ENCODE data around the gene SMPD4. TPM values are rescaled to one million over a fixed set of nuclear protein-coding genes. Genes with fewer than 3 reads are reported as not detected.
"Not testable (repeated sequence)": the region's sequence is repeated elsewhere in the genome, so short reads cannot be mapped to it uniquely, and the experiment has no call there.

SMPD4 gene
- total RNA-seq, 2 donors from 2014 or later, result 81.6 to 93.9 TPM

GRCh38 chr2:130152816-130153595 lies 28.4 kb downstream of the SMPD4 start:
- H3K4me3 Mint-ChIP-seq, result no peak overlapping the region
- H3K9me3 ChIP-seq (ENCODE audit: control insufficient read depth, low read length), result no peaks in the 10 kb centered on the region
- TF ChIP-seq, protein P1, sequence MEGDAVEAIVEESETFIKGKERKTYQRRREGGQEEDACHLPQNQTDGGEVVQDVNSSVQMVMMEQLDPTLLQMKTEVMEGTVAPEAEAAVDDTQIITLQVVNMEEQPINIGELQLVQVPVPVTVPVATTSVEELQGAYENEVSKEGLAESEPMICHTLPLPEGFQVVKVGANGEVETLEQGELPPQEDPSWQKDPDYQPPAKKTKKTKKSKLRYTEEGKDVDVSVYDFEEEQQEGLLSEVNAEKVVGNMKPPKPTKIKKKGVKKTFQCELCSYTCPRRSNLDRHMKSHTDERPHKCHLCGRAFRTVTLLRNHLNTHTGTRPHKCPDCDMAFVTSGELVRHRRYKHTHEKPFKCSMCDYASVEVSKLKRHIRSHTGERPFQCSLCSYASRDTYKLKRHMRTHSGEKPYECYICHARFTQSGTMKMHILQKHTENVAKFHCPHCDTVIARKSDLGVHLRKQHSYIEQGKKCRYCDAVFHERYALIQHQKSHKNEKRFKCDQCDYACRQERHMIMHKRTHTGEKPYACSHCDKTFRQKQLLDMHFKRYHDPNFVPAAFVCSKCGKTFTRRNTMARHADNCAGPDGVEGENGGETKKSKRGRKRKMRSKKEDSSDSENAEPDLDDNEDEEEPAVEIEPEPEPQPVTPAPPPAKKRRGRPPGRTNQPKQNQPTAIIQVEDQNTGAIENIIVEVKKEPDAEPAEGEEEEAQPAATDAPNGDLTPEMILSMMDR (conservative IDR thresholded peaks at IDR 0.05), result no peak
- no peaks in the 10 kb centered on the region for H3K27me3 Mint-ChIP-seq (ENCODE audit: insufficient read depth)
- H3K4me3 ChIP-seq (ENCODE audit: low read length), result no peak overlapping the region
- peaks cover 16% of the 10 kb centered on the region for H3K36me3 Mint-ChIP-seq (ENCODE audit: low read depth)
- no peaks in the 10 kb centered on the region for H3K4me1 Mint-ChIP-seq
- H3K9me3 Mint-ChIP-seq, result no peaks in the 10 kb centered on the region
- no peaks in the 10 kb centered on the region for H3K4me1 ChIP-seq (ENCODE audit: control insufficient read depth, insufficient read depth, low read length)
- no peak overlapping the region for H3K27ac Mint-ChIP-seq
- no peak overlapping the region for H3K9ac ChIP-seq (ENCODE audit: extremely low read depth, low read length, poor library complexity, severe bottlenecking)
- H3K27me3 ChIP-seq (ENCODE audit: control insufficient read depth, insufficient read depth, low read length, poor library complexity, severe bottlenecking), result no peaks in the 10 kb centered on the region
- DNase-seq, result no peak
- no peak overlapping the region for H3K27ac ChIP-seq (ENCODE audit: low read depth, low read length)
- H3K36me3 ChIP-seq (ENCODE audit: control insufficient read depth, insufficient read depth, low read length), result peaks cover 10% of the 10 kb centered on the region
- WGBS, 2 experiments (ENCODE audit: insufficient coverage in 1 of 2, insufficient read length in 1 of 2), result 95 to 98% methylated on average over 9 to 23 of the region's 25 CpGs

GRCh38 chr2:130152136-130152815 lies 29.1 kb downstream of the SMPD4 start:
- H3K4me1 ChIP-seq (ENCODE audit: control insufficient read depth, insufficient read depth, low read length), result not testable (repeated sequence)

DNA sequence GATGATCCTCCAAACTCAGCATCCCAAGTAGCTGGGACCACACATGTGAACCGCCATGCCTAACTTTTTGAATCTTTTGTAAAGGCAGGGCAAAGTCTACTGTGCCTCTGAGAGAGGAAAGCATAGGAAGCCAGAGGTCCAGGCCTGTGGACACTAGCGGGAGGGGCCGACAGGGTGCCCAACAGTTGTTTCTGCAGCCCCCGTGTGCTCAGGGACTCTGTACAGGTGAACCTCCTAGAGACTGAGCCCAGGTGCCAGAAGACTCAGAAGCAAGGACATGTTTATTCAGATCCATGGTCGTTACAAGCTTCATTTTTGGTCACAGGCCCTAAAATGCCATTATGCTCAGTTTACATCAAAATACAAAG lies 30.3 kb downstream of the SMPD4 start:
- not testable (repeated sequence) for H3K9me3 ChIP-seq (ENCODE audit: control insufficient read depth, low read length); H3K27me3 ChIP-seq (ENCODE audit: control insufficient read depth, insufficient read depth, low read length, poor library complexity, severe bottlenecking); H3K4me3 Mint-ChIP-seq; H3K9me3 Mint-ChIP-seq; H3K27me3 Mint-ChIP-seq (ENCODE audit: insufficient read depth); H3K27ac Mint-ChIP-seq; H3K4me1 Mint-ChIP-seq; H3K27ac ChIP-seq (ENCODE audit: low read depth, low read length); DNase-seq; H3K4me3 ChIP-seq (ENCODE audit: low read length); H3K4me1 ChIP-seq (ENCODE audit: control insufficient read depth, insufficient read depth, low read length); H3K9ac ChIP-seq (ENCODE audit: extremely low read depth, low read length, poor library complexity, severe bottlenecking)
- peaks cover 10% of the 10 kb centered on the region for H3K36me3 ChIP-seq (ENCODE audit: control insufficient read depth, insufficient read depth, low read length)
- 76% methylated on average over 5 of the region's 5 CpGs; no CpG with 5 or more reads in 1 of the 2 experiments for WGBS, 2 experiments (ENCODE audit: insufficient coverage in 1 of 2, insufficient read length in 1 of 2)
- peaks cover 15% of the 10 kb centered on the region for H3K36me3 Mint-ChIP-seq (ENCODE audit: low read depth)

More at GRCh38 chr2:130152136-130152815, 29.1 kb downstream of the SMPD4 start:
- not testable (repeated sequence) for H3K27me3 ChIP-seq (ENCODE audit: control insufficient read depth, insufficient read depth, low read length, poor library complexity, severe bottlenecking); H3K9me3 Mint-ChIP-seq; H3K9ac ChIP-seq (ENCODE audit: extremely low read depth, low read length, poor library complexity, severe bottlenecking); H3K9me3 ChIP-seq (ENCODE audit: control insufficient read depth, low read length); H3K4me3 Mint-ChIP-seq; H3K27ac Mint-ChIP-seq; H3K27me3 Mint-ChIP-seq (ENCODE audit: insufficient read depth); H3K4me3 ChIP-seq (ENCODE audit: low read length); H3K27ac ChIP-seq (ENCODE audit: low read depth, low read length); DNase-seq; H3K4me1 Mint-ChIP-seq
- WGBS, 2 experiments (ENCODE audit: insufficient coverage in 1 of 2, insufficient read length in 1 of 2), result 95 to 100% methylated on average over 6 to 27 of the region's 27 CpGs
- H3K36me3 ChIP-seq (ENCODE audit: control insufficient read depth, insufficient read depth, low read length), result peaks cover 10% of the 10 kb centered on the region
- H3K36me3 Mint-ChIP-seq (ENCODE audit: low read depth), result peaks cover 15% of the 10 kb centered on the region
